Nucleus accumbens (tissue), 56 donors: ENCODE measurements around the gene PTCHD1.
A peak's percentile ranks its signal among the peaks of the same experiment; 100 is the strongest.

ENCODE experiments used
- DNase-seq, 56 donors: peaks; one replicate each; lab custom pipeline; 2025; lab: John Stamatoyannopoulos, UW

PTCHD1 gene

DNA sequence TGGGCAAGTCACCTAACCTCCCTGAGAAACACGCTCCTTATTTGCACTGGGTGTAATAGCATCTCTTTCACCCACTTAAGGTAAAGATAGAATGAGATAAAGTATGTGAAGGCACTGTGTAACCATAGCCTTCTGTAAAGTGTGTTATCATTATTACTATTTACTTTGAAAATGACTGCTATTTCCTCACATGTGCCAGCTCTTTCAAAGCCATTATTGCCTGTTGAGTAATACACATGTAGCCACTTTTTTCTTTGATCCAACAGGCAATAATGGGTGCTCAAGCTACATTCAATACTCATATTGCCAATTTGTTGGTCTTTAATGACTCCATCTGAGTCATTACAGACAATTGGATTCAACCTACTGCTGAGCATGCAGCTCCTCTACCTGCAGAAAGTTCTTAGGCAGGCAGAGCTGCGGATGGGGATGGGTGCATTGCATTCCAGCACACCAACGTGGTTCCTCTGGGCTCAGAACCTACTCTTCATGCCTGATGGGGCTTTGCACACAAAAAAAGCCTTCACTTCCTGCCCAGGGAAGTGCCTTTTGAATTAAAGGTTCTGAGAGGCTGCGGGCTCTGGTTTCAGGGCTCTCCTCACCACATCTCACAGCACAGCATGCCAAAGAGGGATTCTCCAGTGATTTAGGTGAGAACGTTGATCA lies 9.7 kb downstream of the PTCHD1 start:
- DNase-seq, result no peak

DNA sequence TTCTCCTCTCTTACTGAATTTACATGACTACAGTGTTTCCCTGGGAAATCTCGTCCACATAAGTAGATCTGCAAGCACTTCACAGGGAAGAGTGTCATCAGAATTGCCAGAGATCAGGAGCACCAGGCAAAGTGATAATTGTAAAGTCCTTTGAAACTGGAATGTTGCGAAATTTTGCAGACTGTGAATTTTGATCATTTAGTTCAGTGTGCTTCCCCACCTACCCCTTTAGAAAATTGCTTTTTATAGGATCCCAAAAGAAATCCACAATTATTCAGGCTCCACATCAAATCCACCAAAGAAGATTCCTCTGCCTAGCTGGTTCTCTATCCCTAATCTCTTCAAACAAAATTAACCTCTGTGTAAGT lies 10.2 kb downstream of the PTCHD1 start:
- no peak for DNase-seq

DNA sequence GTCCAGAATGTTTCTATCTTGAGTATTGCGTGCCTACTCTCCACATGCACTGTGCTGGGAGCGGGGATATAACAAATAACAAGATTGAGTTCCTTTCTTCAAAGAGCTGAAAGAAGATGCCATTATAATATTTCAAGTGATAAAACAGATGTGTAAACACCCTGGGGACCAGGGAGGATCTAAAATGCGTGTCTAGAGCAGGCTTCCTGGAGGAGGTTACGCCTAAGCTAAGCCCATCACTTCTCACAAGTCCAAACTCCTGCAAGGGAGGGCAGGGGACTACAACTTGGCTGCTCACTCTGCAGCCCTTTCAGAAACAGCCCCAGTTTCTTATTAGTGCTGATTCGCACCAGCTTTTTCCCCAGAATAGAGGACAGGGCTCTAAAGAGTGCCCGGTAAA lies 21.5 kb downstream of the PTCHD1 start:
- DNase-seq, result no peak

DNA sequence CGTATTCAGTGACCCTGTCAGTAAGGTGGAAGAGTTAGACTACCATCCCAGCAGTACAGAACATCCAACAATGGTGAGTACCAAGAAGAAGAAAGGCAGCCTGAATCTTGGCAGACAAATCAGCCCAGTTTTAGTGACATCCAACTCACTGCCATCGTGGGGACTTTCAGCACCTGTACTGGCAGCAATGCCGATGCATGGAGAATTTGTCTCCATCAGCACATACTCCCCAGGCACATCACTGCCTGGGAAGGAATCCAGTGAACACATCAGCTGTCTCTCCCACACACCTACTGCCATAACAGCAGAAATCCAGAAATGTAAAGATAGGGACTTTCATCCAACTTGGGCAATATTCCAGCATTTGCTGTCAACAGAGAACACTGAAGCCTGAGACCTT lies 29.8 kb downstream of the PTCHD1 start:
- no peak for DNase-seq

DNA sequence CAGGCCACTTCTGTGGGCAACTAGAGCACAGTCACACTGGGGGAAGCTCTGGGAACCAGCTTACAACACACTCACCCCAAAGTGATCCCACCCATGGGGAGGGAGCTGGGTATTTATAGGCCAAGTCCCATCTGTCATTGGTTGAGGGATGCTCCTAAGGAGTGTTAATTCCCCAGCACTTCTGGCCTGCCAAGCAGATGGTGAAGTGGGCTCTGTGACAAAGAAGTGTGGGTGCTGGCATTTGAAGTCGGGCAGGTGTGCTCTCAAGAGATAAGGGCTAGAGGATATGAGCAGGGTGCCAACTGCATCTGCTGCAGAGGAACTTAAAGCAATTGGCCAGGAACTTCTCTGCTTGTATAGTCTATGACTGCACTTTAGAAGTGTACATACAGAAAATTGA lies 30.9 kb downstream of the PTCHD1 start:
- no peak for DNase-seq

DNA sequence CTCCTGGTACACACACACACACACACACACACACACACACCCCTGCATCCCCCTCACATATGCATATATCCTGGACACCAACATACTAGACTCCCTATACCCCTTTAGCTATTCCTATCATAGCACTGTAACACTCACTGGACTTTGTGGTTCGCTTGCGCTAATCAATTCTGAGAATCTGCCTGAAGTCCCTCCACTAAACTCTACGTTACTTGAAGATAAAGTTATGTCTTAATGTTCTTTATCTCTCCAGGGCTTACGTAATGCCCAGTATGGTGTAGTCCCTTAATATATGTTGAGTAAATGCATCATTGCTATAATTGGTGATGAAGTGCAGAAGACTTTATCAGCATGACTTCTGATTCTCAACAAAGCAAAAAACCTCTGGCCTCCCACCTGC lies 32.3 kb downstream of the PTCHD1 start:
- no peak for DNase-seq

DNA sequence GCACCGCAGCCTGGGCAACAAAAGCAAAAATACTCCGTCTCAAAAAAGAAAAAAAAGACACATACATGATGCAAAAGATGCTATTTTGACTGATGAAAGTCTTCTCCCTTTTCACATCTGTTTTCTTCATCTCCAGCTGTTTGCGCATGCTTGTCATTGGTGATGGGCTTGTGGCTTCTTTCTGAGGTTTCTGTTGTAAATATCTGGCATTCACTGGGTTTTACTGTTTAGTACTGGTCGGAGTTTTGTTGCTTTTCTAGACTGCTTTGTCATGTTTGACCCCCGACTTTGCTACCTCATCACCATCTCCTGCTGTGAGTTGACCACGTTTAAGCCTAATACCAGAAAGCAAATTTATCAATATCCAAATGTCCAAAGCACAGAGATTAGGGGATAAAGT lies 34.4 kb downstream of the PTCHD1 start:
- no peak for DNase-seq

DNA sequence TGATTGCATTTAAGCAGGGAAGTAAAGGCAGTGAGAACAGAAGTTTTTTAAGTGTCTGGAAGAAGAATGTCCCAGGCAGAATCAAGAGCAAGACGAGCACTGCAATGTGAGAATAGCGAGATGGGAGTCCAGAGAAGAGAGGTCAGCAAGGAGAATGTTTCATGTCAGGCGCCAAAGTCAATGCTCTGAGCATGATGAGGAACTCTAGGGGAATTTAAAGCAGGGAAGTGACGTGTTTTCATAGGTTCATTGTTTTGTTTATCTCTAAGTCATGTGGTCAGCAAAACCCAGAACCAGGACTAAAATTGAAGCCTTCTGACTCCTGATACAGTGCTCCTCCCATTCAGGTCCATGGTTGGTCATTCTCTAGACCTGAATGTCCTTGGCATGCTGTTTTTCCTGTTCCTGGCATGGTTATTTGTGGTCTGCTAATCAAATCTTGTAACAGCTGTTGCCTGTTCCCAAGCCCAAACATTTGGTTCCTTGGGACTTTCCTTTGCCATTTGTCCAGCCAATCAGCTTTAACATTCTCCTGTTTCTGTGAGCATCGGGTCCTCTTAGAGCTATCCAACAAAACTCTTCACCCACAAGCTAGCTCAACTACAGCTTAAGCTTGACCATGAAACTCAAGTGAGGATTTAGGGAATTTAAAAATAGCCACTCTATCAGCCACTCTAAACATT lies 37.7 kb downstream of the PTCHD1 start:
- DNase-seq, result no peak

DNA sequence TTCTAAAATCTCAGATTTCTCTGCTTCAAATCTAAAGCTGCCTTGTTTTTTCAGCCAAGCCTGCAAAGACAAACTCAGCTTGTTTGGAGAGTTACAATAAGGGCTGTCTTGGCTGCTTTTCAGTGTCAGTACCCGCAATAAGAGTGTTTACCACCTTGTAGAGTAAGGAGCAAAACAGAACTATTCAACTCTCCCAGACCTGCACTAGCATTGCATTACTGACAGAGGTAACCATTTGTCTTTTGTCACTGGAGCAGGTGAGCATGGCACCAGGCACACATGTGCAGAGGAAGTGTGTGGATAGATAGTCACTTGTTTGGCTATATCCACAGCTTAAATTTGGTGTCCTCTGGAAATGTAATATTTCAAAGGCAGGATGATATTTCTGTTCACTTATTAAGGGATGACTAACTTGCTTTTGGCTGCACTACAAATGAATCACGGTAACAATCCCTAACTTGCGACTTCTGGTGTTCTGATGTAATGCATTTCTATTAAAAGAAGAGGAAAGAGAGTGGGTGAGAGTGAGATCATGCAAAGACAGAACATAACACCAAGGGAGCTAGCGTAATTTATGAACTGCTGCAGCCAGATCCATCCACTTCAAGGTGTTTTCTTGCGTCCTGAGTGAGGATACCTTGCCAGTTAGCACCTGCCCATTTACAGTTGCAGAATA lies 38.6 kb downstream of the PTCHD1 start:
- DNase-seq, result peak in 4 of 56 donors; percentile 12 to 36 (median 15)

DNA sequence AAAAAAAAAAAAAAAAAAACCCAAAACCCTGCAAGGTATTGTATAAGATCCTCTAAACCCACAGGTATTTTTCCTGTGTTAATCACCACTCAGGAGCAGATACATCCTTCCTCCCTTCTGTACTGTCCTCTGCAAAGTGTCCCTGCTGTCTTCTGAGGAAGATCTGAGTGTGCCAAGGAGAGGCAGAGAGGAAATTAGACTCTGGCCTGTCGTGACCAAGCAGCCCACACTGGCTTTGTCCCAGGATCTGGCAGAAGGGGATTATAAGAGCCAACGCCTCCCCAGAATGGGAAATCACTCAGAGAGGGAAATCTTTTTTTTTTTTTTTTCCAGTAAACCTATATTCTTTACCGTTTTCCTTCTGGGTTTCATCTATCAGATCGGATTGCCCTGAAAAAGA lies 39.6 kb downstream of the PTCHD1 start:
- no peak for DNase-seq

DNA sequence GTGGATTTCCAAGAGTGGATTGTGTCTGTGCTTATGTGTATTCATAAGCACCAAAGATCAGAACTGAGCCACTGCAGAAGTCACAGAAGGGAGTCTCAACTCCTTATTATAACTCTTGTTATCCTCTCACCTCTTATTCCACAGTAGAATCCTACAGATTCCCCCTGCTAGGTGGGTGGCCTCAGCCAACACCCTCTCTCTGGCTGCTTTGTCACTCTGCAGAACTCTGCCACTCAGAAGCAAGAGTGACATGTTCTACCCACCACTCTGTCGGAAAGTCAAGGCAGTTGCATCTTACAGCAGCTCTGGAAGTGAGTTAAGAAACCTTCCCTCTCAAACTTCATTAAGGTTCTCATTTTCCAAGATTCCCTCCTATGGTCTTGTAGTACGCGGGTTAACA lies 41.9 kb downstream of the PTCHD1 start:
- DNase-seq, result peak in 9 of 56 donors; percentile 0 to 40 (median 17)

DNA sequence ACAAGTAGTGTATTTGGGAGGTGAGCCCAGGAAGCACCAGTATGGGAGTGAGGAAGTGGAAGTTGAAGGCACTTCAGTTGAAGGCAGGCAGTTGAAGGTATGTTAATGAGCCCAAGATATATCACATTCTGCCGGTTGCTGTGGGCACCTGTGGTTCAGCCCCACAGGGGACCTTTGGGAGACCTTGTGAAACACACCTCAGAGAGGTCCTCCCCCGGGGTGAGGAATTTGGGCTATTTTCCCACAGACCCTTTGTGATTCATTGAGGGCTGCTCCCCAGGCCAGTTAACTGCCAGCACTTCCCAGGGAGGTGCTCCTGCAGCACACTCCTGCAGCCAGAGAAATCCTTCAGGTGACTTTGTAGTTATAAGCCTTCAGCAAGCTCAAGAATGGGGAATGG lies 45.9 kb downstream of the PTCHD1 start:
- DNase-seq, result no peak

DNA sequence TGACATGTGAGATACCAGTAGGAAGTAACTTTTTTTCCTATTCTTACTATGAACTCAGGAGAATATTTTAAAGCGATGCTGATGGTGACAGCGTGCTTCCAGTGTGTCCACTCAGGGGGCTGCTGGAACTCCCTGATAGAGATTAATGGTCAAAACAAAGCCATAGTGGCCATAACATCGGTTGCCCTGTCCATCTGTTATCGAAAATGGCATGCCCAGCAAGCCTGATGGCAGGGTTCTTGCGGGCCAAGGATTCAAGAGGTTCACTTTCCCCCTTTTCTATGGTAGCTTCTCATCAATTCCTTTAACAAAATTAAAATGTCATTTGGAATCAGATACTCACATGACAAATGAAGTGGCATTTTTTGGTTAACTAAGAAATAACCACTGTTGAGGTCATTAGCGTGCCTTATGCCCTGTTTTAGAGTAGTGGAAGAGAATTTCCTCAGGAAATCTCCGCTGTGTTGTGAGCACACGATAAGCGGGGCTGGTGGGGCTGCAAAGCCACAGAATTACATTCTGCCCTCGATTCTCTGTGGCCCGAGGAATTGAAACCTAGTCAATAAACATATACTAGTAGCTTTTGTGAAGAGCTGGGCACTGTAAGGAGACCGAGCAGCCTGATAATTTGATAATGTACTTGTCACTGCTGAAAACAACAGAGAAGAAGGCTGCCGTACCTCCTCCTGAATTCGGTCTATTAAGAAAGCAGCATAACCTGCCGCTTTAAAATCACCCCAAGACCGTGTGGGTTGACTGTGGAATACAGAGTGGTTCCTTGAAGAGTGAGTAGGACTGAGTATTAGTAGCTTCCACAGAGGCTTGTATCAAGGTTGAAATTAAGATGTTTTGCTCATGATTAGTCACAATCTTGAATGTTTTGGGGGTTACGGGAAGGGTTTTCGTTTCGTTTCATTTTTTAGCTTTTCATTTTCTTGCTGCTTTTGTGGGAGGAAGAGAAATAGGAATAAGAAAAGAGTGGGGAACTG lies 46.7 kb downstream of the PTCHD1 start:
- peak in 3 of 56 donors; percentile 5 to 23 (median 9) for DNase-seq

DNA sequence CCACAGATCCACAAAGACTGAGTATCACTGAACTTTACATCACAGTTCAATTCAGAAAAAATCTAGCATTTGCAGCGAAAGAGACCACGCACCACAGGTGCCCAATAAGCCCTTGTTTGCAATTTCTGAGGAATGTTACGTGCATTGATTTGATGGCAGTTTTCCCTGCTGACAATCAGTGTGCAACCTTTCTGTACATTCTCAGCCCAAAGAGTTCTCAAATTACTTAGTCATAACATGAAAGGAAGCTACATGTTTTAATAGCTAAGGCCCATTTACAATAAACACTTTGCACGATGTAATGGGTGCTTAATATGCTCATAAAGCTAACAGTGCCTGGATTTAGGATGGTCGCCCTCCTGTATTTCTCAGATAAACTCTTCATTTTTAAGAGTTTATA lies 47.9 kb downstream of the PTCHD1 start:
- no peak for DNase-seq

DNA sequence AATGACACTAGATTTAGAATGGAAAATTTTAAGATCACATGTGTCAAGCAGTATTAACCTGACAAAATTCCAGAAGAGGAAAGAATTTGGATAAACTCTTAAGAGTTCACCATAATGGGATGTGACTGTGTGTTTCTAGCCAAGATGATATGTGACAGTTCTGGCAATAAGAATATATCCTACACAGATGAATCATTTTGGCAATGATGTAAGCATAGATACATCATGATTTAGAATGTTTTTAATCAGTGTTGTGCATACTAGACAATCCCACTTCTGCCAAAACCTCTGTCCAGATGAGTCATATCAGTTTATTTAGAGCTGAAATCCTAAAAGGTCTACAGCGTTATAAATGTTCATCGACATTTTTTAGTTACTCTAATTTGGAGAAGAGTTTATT lies 48.8 kb downstream of the PTCHD1 start:
- no peak for DNase-seq

DNA sequence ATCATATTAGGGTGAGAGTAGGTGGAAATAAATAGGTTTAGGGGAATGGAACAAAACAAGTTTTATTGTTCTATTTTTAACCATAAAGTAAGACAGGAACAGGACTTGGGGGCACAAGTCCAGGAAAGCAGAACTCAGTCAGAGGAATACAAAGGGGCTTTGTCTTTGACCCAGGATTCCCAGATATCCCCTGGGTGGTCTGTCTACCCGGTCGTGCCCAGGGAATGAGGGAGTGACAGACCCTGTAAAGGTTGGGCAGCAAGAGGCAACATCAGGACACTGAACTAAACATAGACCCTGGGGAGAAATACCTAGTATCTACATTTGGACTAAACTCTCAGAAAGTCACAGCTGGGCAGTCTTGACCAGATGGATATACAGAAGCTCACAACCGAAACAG lies 50.6 kb downstream of the PTCHD1 start:
- no peak for DNase-seq

DNA sequence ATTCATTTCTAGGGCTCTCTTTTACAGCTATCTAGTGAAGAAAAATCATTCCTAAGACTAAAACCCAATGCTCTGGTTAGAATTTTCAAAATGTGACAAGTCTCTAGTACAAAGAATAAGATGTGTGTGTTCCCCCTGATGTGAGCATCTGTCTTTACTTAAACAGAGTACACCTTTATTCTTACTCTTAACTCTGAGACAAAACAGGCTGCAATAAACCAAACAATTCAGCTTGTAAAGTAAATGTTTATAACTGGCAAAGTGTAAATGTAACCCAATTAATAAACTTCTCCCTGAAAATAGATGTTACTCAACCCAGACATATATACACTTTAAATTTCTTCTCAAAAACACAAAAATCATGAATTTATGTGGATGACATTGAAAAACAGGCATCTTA lies 51.6 kb downstream of the PTCHD1 start:
- no peak for DNase-seq

DNA sequence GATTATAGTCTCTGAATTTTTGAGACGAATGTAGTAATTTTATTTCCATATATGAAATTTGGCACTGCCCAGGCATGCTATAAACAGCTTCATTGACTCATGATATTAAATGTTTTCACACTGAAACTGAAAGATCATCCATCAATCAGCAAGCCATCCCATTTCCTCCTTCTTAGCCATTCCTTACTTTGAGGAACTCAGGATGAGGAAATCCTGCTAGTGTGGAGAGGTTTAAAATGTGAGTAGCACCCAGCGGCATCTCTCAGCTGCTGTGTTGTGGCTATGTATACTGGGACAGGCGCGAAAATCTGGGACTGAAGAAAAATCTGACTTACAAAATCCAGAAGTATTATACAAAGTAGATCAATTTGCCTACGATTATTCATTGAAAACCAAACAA lies 52.1 kb downstream of the PTCHD1 start:
- DNase-seq, result no peak

DNA sequence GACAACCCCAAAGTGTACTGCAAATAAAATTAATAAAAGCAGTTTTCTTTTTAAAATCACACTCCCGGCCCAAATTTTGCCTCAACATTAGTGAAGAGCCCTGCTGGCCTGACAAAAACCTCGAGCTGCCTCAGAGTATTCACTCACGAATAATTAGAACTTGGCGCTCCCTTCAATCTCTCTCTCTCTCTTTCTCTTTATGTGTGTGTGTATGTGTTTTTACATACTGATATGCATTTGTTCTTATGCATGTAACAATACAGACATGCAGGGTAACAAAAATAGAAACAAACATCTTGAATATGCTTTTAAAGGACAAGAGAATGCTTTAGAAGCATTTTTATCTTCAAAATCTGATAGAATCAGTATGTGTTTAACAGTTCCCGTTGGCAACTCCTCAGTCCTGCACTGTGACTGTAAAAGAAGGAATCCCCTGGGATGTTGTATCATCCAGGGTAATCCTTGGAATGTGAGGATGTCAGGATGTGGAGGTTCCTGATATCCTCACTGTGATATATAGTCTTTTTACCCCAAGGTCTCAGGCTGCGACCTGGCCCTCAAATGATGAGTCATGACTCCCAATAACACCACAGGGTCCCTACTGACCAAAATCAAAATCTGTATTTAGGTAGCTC lies 53.0 kb downstream of the PTCHD1 start:
- no peak for DNase-seq

DNA sequence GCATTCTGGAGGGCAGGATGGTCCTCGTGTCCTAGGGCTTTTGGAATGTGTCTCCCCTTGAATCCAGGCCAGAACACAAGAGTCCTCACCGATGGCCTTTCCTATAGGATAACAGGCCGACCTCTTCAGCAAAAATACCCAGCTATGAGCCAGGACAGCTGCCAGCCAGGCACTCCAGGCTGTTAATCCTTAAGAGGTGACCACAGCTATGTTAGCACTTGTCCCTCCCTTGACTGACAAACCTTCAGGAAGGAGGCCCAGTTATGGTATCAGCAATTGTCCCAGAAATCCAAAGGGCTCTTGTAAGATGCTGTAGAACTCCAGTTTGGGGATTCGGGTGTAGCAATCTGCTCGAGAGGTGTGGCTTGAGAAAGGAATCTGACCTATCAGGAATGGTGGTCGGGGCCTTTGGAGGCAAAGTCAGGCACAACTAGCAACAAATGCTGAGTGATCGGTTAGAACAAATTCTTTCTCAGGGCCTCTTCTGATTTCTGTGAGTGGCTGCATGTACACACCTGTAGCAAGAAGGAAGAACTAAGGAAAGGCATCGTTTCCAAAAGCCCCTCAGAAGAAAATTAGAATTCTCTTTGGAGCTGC lies 54.6 kb downstream of the PTCHD1 start:
- DNase-seq, result no peak
